ENCODE data around the gene CLNS1A.

- TF ChIP-seq POLR2A (IDR thresholded peaks at IDR 0.05) (no peak), CTCF (IDR thresholded peaks at IDR 0.05) (no peak), POLR2AphosphoS5 (IDR thresholded peaks at IDR 0.05) (no peak)
Measured at GRCh38 chr11:77636731-77637344, 756 bp downstream of the CLNS1A start.
